Smooth muscle cell (in vitro differentiated cells): ENCODE results near the gene IMPG2. TPM values are rescaled to one million over a fixed set of nuclear protein-coding genes. Genes with fewer than 3 reads are reported as not detected.

Experiments
- DNase-seq: peaks from one replicate; lab custom pipeline; 2025; ENCODE audit not compliant: unreplicated experiment; lab: John Stamatoyannopoulos, UW
- H2AFZ ChIP-seq: fragments of 200-600 bp; sonication (generic); 2 replicates; pipeline ENCODE4 v1.6.0; 2016; ENCODE audit warnings: antibody characterized with exemption, low read depth, mild to moderate bottlenecking
- H3F3A ChIP-seq: fragments of 200-600 bp; sonication (generic); 2 replicates; pipeline ENCODE4 v1.6.0; 2017; ENCODE audit warnings: antibody characterized with exemption, low read depth
- H3K27ac ChIP-seq: fragments of 200-600 bp; sonication (generic); 2 replicates; pipeline ENCODE4 v1.5.1; 2016; ENCODE audit warnings: low read depth, mild to moderate bottlenecking
- H3K27me3 ChIP-seq: fragments of 200-600 bp; sonication (generic); 2 replicates; pipeline ENCODE4 v1.6.1; 2016; ENCODE audit warnings: low read depth, mild to moderate bottlenecking
- H3K36me3 ChIP-seq: fragments of 200-600 bp; sonication (generic); 2 replicates; pipeline ENCODE4 v1.5.1; 2016; ENCODE audit warnings: low read depth
- H3K4me1 ChIP-seq: fragments of 200-600 bp; sonication (generic); 2 replicates; pipeline ENCODE4 v1.5.1; 2016; ENCODE audit warnings: low read depth
- H3K4me2 ChIP-seq: fragments of 200-600 bp; sonication (generic); 2 replicates; pipeline ENCODE4 v1.6.0; 2016; ENCODE audit warnings: mild to moderate bottlenecking
- H3K4me3 ChIP-seq: fragments of 200-600 bp; sonication (generic); 2 replicates; pipeline ENCODE4 v1.5.1; 2016; ENCODE audit warnings: mild to moderate bottlenecking
- H3K79me2 ChIP-seq: fragments of 200-600 bp; sonication (generic); 2 replicates; pipeline ENCODE4 v1.6.0; 2016; ENCODE audit warnings: low read depth, mild to moderate bottlenecking
- H3K9ac ChIP-seq: fragments of 200-600 bp; sonication (generic); 2 replicates; pipeline ENCODE4 v1.6.0; 2016; ENCODE audit warnings: low read depth
- H3K9me3 ChIP-seq: fragments of 200-600 bp; sonication (generic); replicated peaks from 2 replicates; pipeline ENCODE4 v1.5.1; 2016; ENCODE audit warnings: low read depth
- H4K20me1 ChIP-seq: fragments of 200-600 bp; sonication (generic); 2 replicates; pipeline ENCODE4 v1.6.0; 2016; ENCODE audit warnings: low read depth
- WGBS: methylation state at CpG from one replicate; pipeline ENCODE4 v1.1.7; 2016; ENCODE audit warnings: low lambda C conversion rate; 5-methylcytosine and 5-hydroxymethylcytosine counted together
- polyA plus RNA-seq: library from polyadenylated mRNA; unstranded; fragments of >200 nt; fragmentation: Nextera tagmentation; extraction: Ambion mirVana; gene quantifications from 2 replicates; pipeline ENCODE4 v1.2.1, GENCODE V29; 2016
- total RNA-seq: library from RNA; depleted of rRNA; stranded (reverse); fragments of >200 nt; gene quantifications from 2 replicates; pipeline ENCODE4 v1.2.3, GENCODE V29; 2014
- TF ChIP-seq, protein P1 (sequence below): fragments of 200-600 bp; sonication (generic); IDR thresholded peaks from 2 replicates; pipeline ENCODE4 v1.5.1; 2017; ENCODE audit warnings: borderline replicate concordance, mild to moderate bottlenecking, antibody characterized with exemption; ENCODE audit not compliant: insufficient read depth, poor library complexity, severe bottlenecking

Gene IMPG2
- total and polyA plus RNA-seq, 2 experiments from 2014 or later, result 0.03 to 0.67 TPM

DNA sequence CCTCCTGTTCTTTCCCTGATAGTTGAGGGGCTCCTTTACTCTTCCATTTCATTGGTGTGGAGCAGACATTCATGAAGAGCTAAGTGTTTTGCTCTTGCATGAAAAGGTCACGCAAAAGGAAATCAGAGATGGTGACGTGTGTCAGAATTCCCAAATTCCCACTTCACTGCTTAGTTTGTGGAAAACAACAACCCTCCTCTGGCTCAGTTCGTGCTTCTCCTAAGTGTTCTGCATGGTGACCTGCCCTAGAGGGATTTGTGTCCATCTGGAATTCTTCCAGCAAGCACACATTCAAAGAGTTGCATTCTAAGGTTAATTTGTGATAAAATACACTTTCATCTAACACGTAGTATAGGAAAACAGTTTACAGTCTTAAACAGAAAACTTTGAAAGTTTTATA is 95.6 kb downstream of the IMPG2 start:
- Histone ChIP-seq H3K79me2 (no peaks in the 10 kb centered on the region), H3K27ac (no peak overlapping the region), H3K9ac (no peak overlapping the region), H4K20me1 (no peaks in the 10 kb centered on the region), H3K9me3 (no peaks in the 10 kb centered on the region), H3K36me3 (no peaks in the 10 kb centered on the region), H3K27me3 (no peaks in the 10 kb centered on the region), H3K4me3 (no peak overlapping the region), H3K4me2 (no peak overlapping the region), H3F3A (no peaks in the 10 kb centered on the region), H2AFZ (no peak overlapping the region), H3K4me1 (no peaks in the 10 kb centered on the region)
- DNase-seq, result no peak
- TF ChIP-seq, protein P1, sequence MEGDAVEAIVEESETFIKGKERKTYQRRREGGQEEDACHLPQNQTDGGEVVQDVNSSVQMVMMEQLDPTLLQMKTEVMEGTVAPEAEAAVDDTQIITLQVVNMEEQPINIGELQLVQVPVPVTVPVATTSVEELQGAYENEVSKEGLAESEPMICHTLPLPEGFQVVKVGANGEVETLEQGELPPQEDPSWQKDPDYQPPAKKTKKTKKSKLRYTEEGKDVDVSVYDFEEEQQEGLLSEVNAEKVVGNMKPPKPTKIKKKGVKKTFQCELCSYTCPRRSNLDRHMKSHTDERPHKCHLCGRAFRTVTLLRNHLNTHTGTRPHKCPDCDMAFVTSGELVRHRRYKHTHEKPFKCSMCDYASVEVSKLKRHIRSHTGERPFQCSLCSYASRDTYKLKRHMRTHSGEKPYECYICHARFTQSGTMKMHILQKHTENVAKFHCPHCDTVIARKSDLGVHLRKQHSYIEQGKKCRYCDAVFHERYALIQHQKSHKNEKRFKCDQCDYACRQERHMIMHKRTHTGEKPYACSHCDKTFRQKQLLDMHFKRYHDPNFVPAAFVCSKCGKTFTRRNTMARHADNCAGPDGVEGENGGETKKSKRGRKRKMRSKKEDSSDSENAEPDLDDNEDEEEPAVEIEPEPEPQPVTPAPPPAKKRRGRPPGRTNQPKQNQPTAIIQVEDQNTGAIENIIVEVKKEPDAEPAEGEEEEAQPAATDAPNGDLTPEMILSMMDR, result no peak
- whole genome bisulfite sequencing, result 85% methylated on average over 4 of the region's 4 CpGs

DNA sequence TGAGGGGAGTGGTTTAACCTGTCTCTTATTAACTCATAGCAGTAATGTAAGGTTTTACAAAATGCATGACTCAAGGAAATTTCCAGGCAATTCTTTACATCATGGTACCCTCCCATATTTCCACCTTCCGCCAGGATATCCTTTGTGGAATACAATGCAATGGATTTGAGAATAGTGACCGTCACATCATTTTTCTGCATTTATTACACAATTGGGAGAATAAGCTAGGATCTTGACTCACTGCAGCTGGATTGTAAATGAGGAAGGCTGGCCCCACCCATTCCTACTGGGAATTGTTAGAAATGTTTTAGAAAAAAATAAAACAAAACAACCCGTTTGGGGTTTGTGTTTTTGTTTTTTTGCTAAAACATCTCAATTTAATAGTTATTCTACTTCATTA is 97.4 kb downstream of the IMPG2 start:
- Histone ChIP-seq H4K20me1 (no peaks in the 10 kb centered on the region), H3K9ac (no peak overlapping the region), H3F3A (no peaks in the 10 kb centered on the region), H3K9me3 (no peaks in the 10 kb centered on the region), H3K4me3 (no peak overlapping the region), H3K79me2 (no peaks in the 10 kb centered on the region), H2AFZ (no peak overlapping the region), H3K36me3 (no peaks in the 10 kb centered on the region), H3K4me1 (no peaks in the 10 kb centered on the region), H3K4me2 (no peak overlapping the region), H3K27ac (no peak overlapping the region), H3K27me3 (no peaks in the 10 kb centered on the region)
- DNase-seq, result no peak
- WGBS, result 87% methylated on average over 3 of the region's 3 CpGs
- TF ChIP-seq, protein P1, result no peak

DNA sequence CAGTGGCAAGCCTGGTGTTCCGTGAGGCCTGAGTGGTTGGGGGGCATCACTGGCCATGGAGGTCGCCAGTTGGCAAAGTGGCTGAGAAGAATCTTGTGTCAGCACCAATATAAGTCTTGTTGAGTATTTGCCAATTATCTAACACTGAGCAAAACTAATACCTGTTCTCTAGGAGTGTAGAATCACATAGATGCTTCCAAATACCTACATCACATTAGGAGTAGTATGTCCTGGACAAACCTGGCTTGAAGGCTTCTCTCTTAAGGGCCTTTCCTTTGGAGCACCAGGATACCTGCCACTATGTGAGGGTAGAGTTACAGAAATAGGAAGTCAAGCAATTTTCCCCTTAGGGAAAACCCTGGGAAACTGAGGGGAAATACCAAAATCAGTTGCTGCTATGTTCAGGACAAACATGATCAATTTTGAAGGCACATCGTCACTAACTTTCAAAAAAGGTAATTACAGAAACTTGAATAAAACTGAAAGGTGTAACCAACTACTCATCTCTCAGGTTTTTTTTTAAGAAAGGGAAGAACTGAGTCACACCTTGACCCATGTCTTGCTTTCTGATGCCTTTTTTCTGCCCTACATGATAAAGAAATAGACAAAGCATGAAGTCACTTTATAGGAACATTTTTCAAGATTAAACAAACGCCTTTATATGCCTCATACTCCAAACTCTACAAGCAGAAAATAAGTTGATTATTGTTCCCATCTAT is 100.4 kb downstream of the IMPG2 start:
- Histone ChIP-seq H3K79me2 (no peaks in the 10 kb centered on the region), H3K4me1 (no peaks in the 10 kb centered on the region), H3K27ac (no peak overlapping the region), H3K9ac (no peak overlapping the region), H3K36me3 (no peaks in the 10 kb centered on the region), H3K27me3 (no peaks in the 10 kb centered on the region), H4K20me1 (no peaks in the 10 kb centered on the region), H2AFZ (no peak overlapping the region), H3K9me3 (no peaks in the 10 kb centered on the region), H3K4me3 (no peak overlapping the region), H3K4me2 (no peak overlapping the region), H3F3A (no peaks in the 10 kb centered on the region)
- whole genome bisulfite sequencing, result 91% methylated on average over 4 of the region's 4 CpGs
- no peak for DNase-seq
- TF ChIP-seq, protein P1, result no peak
